GM20000 (cell line): ENCODE data around the gene RABL2A.
"Not testable (repeated sequence)": the region's sequence is repeated elsewhere in the genome, so short reads cannot be mapped to it uniquely, and the experiment has no call there.

Experiments used
- DNase-seq: peaks from one replicate; pipeline ENCODE4 v3.0.0; 2012; ENCODE audit warnings: low spot score
- TF ChIP-seq, protein P1 (sequence below): IDR thresholded peaks from 2 replicates; pipeline ENCODE4 v1.5.1; 2012; ENCODE audit warnings: mild to moderate bottlenecking, control low read depth; ENCODE audit errors: extremely low read depth, missing control alignments

Gene RABL2A

DNA sequence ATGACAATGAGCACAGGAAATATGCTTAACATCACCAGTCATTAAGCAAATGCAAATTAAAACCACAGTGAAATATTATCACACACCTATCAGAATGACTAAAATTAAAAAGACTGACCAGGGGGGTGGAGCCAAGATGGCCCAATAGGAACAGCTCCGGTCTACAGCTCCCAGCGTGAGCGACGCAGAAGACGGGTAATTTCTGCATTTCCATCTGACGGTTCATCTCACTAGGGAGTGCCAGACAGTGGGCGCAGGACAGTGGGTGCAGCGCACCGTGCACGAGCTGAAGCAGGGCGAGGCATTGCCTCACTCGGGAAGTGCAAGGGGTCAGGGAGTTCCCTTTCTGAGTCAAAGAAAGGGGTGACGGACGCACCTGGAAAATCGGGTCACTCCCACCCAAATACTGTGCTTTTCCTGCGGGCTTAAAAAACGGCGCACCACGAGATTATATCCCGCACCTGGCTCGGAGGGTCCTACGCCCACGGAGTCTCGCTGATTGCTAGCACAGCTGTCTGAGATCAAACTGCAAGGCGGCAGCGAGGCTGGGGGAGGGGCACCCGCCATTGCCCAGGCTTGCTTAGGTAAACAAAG lies 29.1 kb downstream of the RABL2A start:
- not testable (repeated sequence) for DNase-seq

DNA sequence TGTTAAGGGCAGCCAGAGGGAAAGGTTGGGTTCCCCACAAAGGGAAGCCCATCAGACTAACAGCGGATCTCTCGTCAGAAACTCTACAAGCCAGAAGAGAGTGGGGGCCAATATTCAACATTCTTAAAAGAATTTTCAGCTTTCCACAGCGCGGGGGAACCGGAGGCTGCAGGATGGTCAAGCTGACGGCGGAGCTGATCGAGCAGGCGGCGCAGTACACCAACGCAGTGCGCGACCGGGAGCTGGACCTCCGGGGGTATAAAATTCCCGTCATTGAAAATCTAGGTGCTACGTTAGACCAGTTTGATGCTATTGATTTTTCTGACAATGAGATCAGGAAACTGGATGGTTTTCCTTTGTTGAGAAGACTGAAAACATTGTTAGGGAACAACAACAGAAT lies 30.7 kb downstream of the RABL2A start:
- DNase-seq, result not testable (repeated sequence)

DNA sequence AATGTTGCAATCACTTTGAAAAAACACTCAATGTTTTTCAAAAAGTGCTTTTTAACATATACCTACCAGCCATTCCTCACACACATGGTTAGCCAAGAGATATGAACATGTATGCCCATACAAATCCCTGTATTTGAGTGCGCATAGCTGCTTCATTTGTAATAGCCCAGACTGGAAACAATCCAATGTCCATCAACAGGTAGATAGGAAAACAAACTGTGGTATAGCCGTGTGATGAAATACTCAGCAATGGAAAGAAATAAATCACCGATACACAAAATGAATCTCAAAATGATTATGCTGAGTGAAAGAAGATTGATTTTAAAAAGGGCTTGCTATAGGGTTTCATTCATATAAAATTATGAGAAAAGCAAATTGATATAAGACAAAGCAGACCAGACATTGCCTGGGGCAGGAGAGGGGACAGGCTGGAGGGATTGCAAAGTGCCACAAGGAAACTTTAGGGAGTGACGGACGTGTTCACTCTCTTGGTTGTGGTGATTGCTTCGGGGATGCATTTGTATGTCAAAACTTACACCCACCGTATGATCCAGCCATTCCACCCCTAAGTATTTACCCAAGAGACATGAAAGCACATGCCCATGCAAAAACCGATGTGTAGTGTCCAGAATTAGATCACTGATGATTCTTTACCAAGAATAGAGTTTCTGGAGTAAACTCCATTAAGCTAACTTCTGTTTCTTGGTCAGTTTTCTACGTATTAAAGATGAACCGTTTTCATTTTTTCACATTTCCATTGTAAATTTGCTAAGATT lies 36.4 kb downstream of the RABL2A start:
- DNase-seq, result not testable (repeated sequence)

GRCh38 chr2:113664761-113665533 lies 37.9 kb downstream of the RABL2A start:
- not testable (repeated sequence) for DNase-seq

DNA sequence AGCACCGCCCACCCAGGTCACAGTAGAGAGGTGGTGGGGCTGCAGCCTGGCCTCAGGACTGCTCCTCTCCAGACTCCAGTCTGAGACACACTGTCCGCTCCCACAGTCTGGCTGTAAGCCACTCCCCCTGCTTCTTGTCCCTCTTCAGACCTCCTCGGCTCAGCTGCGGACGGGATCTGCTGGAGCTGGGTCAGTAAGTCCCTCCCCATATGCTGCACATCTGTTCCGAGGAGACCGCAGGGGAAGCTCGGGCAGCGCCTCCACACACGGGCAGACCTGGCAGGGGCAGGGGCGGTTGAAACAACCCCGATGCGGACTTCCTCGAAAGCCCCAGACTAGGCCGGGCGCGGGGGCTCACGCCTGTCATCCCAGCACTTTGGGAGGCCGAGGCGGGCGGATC lies 41.9 kb downstream of the RABL2A start:
- DNase-seq, result not testable (repeated sequence)

DNA sequence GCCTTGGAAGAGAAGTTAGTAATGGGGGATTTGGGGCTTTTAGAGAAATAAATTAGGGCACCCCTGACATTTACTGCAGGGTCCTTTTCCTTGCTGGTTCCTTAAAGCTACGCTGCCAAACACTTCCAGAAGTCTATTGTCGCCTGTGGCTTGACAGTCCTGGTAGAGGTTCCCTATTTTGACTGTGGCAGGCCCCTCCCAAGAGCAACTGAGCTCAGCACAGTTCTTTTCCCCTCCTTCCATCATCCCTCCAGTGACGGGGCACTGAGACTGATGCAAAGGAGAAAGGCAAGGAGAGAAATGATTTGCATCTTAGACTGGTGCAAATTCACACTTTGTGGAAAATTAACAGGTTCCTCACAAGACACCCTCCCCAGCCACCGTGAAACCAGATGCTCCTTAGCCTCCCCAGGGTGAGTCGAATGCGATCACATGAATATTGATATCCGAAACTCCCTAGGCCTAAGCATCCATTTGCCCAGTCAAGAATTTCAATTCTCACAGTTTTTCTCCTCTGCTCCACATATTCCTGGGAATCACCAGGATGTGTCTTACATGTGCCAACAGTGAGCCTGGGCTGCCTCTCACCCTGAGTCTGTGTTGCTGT lies 45.4 kb downstream of the RABL2A start:
- no peak for DNase-seq
- TF ChIP-seq, protein P1, sequence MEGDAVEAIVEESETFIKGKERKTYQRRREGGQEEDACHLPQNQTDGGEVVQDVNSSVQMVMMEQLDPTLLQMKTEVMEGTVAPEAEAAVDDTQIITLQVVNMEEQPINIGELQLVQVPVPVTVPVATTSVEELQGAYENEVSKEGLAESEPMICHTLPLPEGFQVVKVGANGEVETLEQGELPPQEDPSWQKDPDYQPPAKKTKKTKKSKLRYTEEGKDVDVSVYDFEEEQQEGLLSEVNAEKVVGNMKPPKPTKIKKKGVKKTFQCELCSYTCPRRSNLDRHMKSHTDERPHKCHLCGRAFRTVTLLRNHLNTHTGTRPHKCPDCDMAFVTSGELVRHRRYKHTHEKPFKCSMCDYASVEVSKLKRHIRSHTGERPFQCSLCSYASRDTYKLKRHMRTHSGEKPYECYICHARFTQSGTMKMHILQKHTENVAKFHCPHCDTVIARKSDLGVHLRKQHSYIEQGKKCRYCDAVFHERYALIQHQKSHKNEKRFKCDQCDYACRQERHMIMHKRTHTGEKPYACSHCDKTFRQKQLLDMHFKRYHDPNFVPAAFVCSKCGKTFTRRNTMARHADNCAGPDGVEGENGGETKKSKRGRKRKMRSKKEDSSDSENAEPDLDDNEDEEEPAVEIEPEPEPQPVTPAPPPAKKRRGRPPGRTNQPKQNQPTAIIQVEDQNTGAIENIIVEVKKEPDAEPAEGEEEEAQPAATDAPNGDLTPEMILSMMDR, result no peak

GRCh38 chr2:113675875-113676274 lies 48.8 kb downstream of the RABL2A start:
- TF ChIP-seq, protein P1, result no peak
- no peak for DNase-seq

DNA sequence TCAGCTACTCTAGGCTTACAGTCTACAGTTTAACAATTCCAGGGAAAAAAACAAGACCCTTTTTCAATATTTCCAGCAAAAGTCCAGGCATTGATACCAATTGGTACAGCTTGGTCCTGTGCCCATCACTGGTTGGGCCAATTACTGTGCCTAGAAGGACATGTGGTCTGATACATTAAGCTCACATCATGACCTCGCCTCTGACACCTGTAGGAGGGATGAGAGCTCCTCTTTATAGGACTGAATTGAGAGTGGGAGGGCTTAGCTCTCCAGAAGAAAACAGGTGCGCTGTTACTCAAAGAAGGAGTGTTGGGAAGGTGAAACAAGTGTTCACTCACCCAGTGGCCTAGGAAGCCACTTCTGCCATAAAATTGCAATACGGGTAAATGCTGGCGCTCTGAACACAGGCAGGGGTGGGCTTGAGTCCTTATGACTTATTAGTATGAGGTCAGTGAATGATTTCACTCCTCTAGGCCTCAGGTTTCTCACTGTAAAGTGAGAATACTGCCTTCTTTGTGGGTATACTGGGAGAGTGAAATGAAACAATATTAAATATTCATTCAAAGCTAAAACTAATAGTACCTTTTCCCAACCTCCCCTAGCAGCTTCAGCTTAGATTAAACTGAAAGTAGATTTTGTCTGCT lies 49.7 kb downstream of the RABL2A start:
- no peak for DNase-seq
- TF ChIP-seq, protein P1, result no peak

GRCh38 chr2:113677330-113677729 lies 50.3 kb downstream of the RABL2A start:
- TF ChIP-seq, protein P1, result no peak
- DNase-seq, result no peak
